CD4-positive, alpha-beta T cell treated with Interleukin-6 at 100 ng/mL for 8 hours (primary cell): ENCODE data around the gene SKA2.
"Not testable (repeated sequence)": the region's sequence is repeated elsewhere in the genome, so short reads cannot be mapped to it uniquely, and the experiment has no call there.

Experiments used
- DNase-seq: peaks from one replicate; pipeline ENCODE4 v3.0.0-alpha.2; 2020; ENCODE audit warnings: mixed read lengths, low spot score

Gene SKA2

GRCh38 chr17:59151591-59151990, 3.4 kb downstream of the SKA2 start:
- DNase-seq, result no peak

- DNase-seq, result no peak
Observed at GRCh38 chr17:59151006-59151405, 4.0 kb downstream of the SKA2 start.

GRCh38 chr17:59149841-59150511, 5.0 kb downstream of the SKA2 start:
- DNase-seq, result no peak

GRCh38 chr17:59149051-59149450, 5.9 kb downstream of the SKA2 start:
- DNase-seq, result no peak

- DNase-seq, result no peak
Observed at GRCh38 chr17:59145571-59146096, 9.4 kb downstream of the SKA2 start.

GRCh38 chr17:59141860-59142259, 13.1 kb downstream of the SKA2 start:
- no peak for DNase-seq

GRCh38 chr17:59139939-59140338, 15.0 kb downstream of the SKA2 start:
- DNase-seq, result no peak

GRCh38 chr17:59138339-59138738, 16.6 kb downstream of the SKA2 start:
- not testable (repeated sequence) for DNase-seq

- DNase-seq, result no peak
Observed at GRCh38 chr17:59131131-59131530, 23.9 kb downstream of the SKA2 start.

GRCh38 chr17:59129814-59130213, 25.2 kb downstream of the SKA2 start:
- no peak for DNase-seq

- DNase-seq, result no peak
Observed at GRCh38 chr17:59126809-59127417, 28.1 kb downstream of the SKA2 start.

GRCh38 chr17:59124665-59125064, 30.3 kb downstream of the SKA2 start:
- no peak for DNase-seq

GRCh38 chr17:59121901-59122480, 33.0 kb downstream of the SKA2 start:
- no peak for DNase-seq

- no peak for DNase-seq
Observed at GRCh38 chr17:59115474-59115873, 39.5 kb downstream of the SKA2 start.

GRCh38 chr17:59111539-59111938, 43.4 kb downstream of the SKA2 start:
- no peak for DNase-seq

- no peak for DNase-seq
Observed at GRCh38 chr17:59110973-59111372, 44.0 kb downstream of the SKA2 start.

GRCh38 chr17:59108400-59109102, 46.4 kb downstream of the SKA2 start:
- DNase-seq, result no peak

GRCh38 chr17:59107306-59107670, 47.7 kb downstream of the SKA2 start:
- DNase-seq, result no peak

- peak; percentile 99 for DNase-seq
Observed at GRCh38 chr17:59106463-59107305, 48.3 kb downstream of the SKA2 start, which contains the start of gene TRIM37. TSS of gene TRIM37 (minus strand) at chr17:59106880. CDS start at chr17:59106461, 419 bp downstream.

GRCh38 chr17:59105852-59106462, 49.0 kb downstream of the SKA2 start:
- peak; percentile 67 for DNase-seq

- no peak for DNase-seq
Observed at GRCh38 chr17:59101178-59101577, 53.8 kb downstream of the SKA2 start.
